GM19372 (cell line): ENCODE data around the gene PXT1.
"Not testable (repeated sequence)": the region's sequence is repeated elsewhere in the genome, so short reads cannot be mapped to it uniquely, and the experiment has no call there.

ENCODE experiments used
- ATAC-seq: cut with Tn5 transposase; IDR thresholded peaks from one replicate; pipeline ENCODE4 v1.9.1; 2021; ENCODE audit warnings: mild to moderate bottlenecking, low read depth, moderate library complexity; ENCODE audit not compliant: unreplicated experiment

Gene PXT1

GRCh38 chr6:36445621-36446020 lies 3.0 kb upstream of the PXT1 start:
- ATAC-seq, result no peak

- ATAC-seq, result no peak
These were observed 1.8 kb upstream of the PXT1 start for GRCh38 chr6:36444470-36444869.

- ATAC-seq, result no peak
These were observed 1.1 kb upstream of the PXT1 start for GRCh38 chr6:36443471-36444428.

GRCh38 chr6:36442103-36442670 lies 467 bp downstream of the PXT1 start:
- ATAC-seq, result no peak

- peak; percentile 53 for ATAC-seq
These were observed 1.3 kb downstream of the PXT1 start for GRCh38 chr6:36441307-36441894.

- no peak for ATAC-seq
These were observed 6.2 kb downstream of the PXT1 start for GRCh38 chr6:36436466-36436865.

- no peak for ATAC-seq
These were observed 10.4 kb downstream of the PXT1 start for GRCh38 chr6:36432151-36432671.

- no peak for ATAC-seq
These were observed 11.5 kb downstream of the PXT1 start for GRCh38 chr6:36431197-36431596.

- ATAC-seq, result no peak
These were observed 12.3 kb downstream of the PXT1 start for GRCh38 chr6:36430351-36430750.

- no peak for ATAC-seq
These were observed 13.7 kb downstream of the PXT1 start for GRCh38 chr6:36428911-36429310.

GRCh38 chr6:36426622-36427021 lies 16.0 kb downstream of the PXT1 start:
- ATAC-seq, result no peak

GRCh38 chr6:36423101-36423824 lies 19.4 kb downstream of the PXT1 start:
- ATAC-seq, result peak; percentile 92

GRCh38 chr6:36422714-36423100 lies 19.9 kb downstream of the PXT1 start:
- ATAC-seq, result no peak

- no peak for ATAC-seq
These were observed 23.3 kb downstream of the PXT1 start for GRCh38 chr6:36419310-36419709.

- ATAC-seq, result no peak
These were observed 24.1 kb downstream of the PXT1 start for GRCh38 chr6:36418558-36418957.

GRCh38 chr6:36414481-36414880 lies 28.2 kb downstream of the PXT1 start:
- no peak for ATAC-seq

GRCh38 chr6:36413489-36414480 lies 28.9 kb downstream of the PXT1 start:
- ATAC-seq, result no peak

- ATAC-seq, result not testable (repeated sequence)
These were observed 32.9 kb downstream of the PXT1 start for GRCh38 chr6:36409718-36410117.

- no peak for ATAC-seq
These were observed 38.5 kb downstream of the PXT1 start for GRCh38 chr6:36404164-36404563.
